GM12892 (cell line): ENCODE results near the gene RIN3.
"Not testable (repeated sequence)": the region's sequence is repeated elsewhere in the genome, so short reads cannot be mapped to it uniquely, and the experiment has no call there.

Source experiments
- POLR2A ChIP-seq: IDR thresholded peaks from 2 replicates; pipeline ENCODE4 v1.6.1; 2011; ENCODE audit warnings: low read depth, low read length, control low read depth
- POLR2AphosphoS5 ChIP-seq: IDR thresholded peaks from 2 replicates; pipeline ENCODE4 v1.6.1; 2011; ENCODE audit warnings: low read depth, low read length, control low read depth
- TAF1 ChIP-seq: IDR thresholded peaks from 2 replicates; pipeline ENCODE4 v1.6.1; 2011; ENCODE audit warnings: low read depth, mild to moderate bottlenecking, control low read depth, low read length, borderline replicate concordance

DNA sequence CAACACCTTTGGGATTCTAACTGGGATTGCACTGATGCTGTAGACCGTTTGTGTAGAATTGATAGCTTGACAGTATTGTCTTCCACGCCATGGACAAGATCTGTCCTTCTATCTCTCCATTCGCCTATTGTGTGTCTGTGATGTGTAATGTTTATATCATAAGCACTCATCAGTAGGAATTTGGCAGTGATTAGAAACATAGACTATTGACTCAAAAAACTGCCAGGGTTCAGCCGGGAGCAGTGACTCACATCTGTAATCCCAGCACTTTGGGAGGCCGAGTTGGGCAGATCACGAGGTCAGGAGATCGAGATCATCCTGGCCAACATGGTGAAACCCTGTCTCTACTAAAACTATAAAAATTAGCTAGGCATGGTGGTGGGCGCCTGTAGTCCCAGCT, 22.6 kb downstream of the RIN3 start:
- TF ChIP-seq POLR2A, TAF1, POLR2AphosphoS5: not testable (repeated sequence)
